A673 (cell line): Measurements from ENCODE around the gene ISY1.

Experiments used
- CTCF ChIP-seq: fragments of 300-800, 200-600 bp; sonication (generic); conservative IDR thresholded peaks from 2 replicates; pipeline ENCODE4 v1.5.1; 2017; ENCODE audit warnings: low read depth, mild to moderate bottlenecking, antibody characterized with exemption, low read length, moderate library complexity, mixed read lengths
- EZH2 ChIP-seq: fragments of 200-600 bp; sonication (generic); IDR thresholded peaks from 2 replicates; pipeline ENCODE4 v1.6.1; 2017; ENCODE audit warnings: borderline replicate concordance, low read depth, mild to moderate bottlenecking, mixed read lengths, antibody characterized with exemption, low read length; ENCODE audit not compliant: poor library complexity, severe bottlenecking

- no peak for TF ChIP-seq EZH2
- TF ChIP-seq CTCF: no peak
These were observed 39.0 kb downstream of the ISY1 start, which contains the start of gene RAB43 for GRCh38 chr3:129121792-129122411.
